Fibroblast of lung (primary cell): ENCODE measurements around the gene C4orf50. TPM values are rescaled to one million over a fixed set of nuclear protein-coding genes. Genes with fewer than 3 reads are reported as not detected.
"Not testable (repeated sequence)": the region's sequence is repeated elsewhere in the genome, so short reads cannot be mapped to it uniquely, and the experiment has no call there.

Experiments
- DNase-seq, 2 donors: peaks; one replicate each; pipeline versions ENCODE4 v3.0.0 to v3.0.0-alpha.2; 2010; ENCODE audit warnings: low read depth in 2 of 2
- H2AFZ ChIP-seq: 2 replicates; pipeline ENCODE4 v1.5.1; 2012; ENCODE audit warnings: low read length, control low read depth, inconsistent platforms
- H3K27ac ChIP-seq: 2 replicates; pipeline ENCODE4 v1.5.1; 2011; ENCODE audit warnings: low read length, control low read depth; ENCODE audit not compliant: insufficient read depth
- H3K27me3 ChIP-seq: 2 replicates; pipeline ENCODE4 v1.5.1; 2011; ENCODE audit warnings: mild to moderate bottlenecking, low read length; ENCODE audit not compliant: control insufficient read depth, insufficient read depth
- H3K36me3 ChIP-seq: 2 replicates; pipeline ENCODE4 v1.5.1; 2011; ENCODE audit warnings: low read length; ENCODE audit not compliant: control insufficient read depth, insufficient read depth
- H3K4me1 ChIP-seq: 2 replicates; pipeline ENCODE4 v1.5.1; 2011; ENCODE audit warnings: low read length; ENCODE audit not compliant: control insufficient read depth, insufficient read depth; ENCODE audit errors: extremely low read depth
- H3K4me2 ChIP-seq: 2 replicates; pipeline ENCODE4 v1.5.1; 2011; ENCODE audit warnings: low read length, control low read depth; ENCODE audit not compliant: insufficient read depth; ENCODE audit errors: extremely low read depth
- H3K4me3 ChIP-seq, 4 experiments: fragments of 200-600 bp in 1 of 4; sonication (generic) in 1 of 4; replicated peaks in 1 of 4; 2 replicates each; pipeline ENCODE4 v1.5.1; 2011 to 2016; ENCODE audit warnings: low read length in 4 of 4, low read depth in 3 of 4, mild to moderate bottlenecking in 3 of 4, control low read depth in 2 of 4, inconsistent platforms in 1 of 4, mixed read lengths in 1 of 4; ENCODE audit not compliant: insufficient read depth in 1 of 4; ENCODE audit errors: control extremely low read depth in 1 of 4
- H3K79me2 ChIP-seq: 2 replicates; pipeline ENCODE4 v1.5.1; 2012; ENCODE audit warnings: mild to moderate bottlenecking, low read length, inconsistent platforms; ENCODE audit not compliant: control insufficient read depth, insufficient read depth
- H3K9ac ChIP-seq: 2 replicates; pipeline ENCODE4 v1.5.1; 2011; ENCODE audit warnings: mild to moderate bottlenecking, low read length, control low read depth; ENCODE audit not compliant: insufficient read depth
- H3K9me3 ChIP-seq: 2 replicates; pipeline ENCODE4 v1.5.1; 2012; ENCODE audit warnings: low read depth, low read length; ENCODE audit not compliant: control insufficient read depth, insufficient read depth
- H4K20me1 ChIP-seq: 2 replicates; pipeline ENCODE4 v1.5.1; 2011; ENCODE audit warnings: low read length; ENCODE audit not compliant: control insufficient read depth, insufficient read depth; ENCODE audit errors: extremely low read depth
- EZH2 ChIP-seq: IDR thresholded peaks from 2 replicates; pipeline ENCODE4 v1.5.1; 2012; ENCODE audit warnings: low read length, control low read depth, mild to moderate bottlenecking; ENCODE audit errors: missing control alignments
- polyA plus RNA-seq, 2 donors: library from polyadenylated mRNA; depleted of rRNA in 1 of 2; stranded (reverse) in 1 of 2; unstranded in 1 of 2; fragments of >200 nt; gene quantifications; 2 replicates each; pipeline ENCODE4 v1.2.1, GENCODE V29; 2011 to 2012; ENCODE audit warnings: missing spikeins in 1 of 2
- total RNA-seq: library from RNA; depleted of rRNA; stranded (reverse); fragments of >200 nt; gene quantifications from 2 replicates; pipeline ENCODE4 v1.2.1, GENCODE V29; 2014
- TF ChIP-seq, protein P1 (sequence below), 2 donors: IDR thresholded peaks in 1 of 2; conservative IDR thresholded peaks in 1 of 2; 1 replicate in 1 of 2; 2 replicates in 1 of 2; pipeline ENCODE4 v1.5.1; 2011 to 2012; ENCODE audit warnings: low read length in 2 of 2, control low read depth in 1 of 2, inconsistent platforms in 1 of 2, low read depth in 1 of 2, mild to moderate bottlenecking in 1 of 2

Gene C4orf50
- total and polyA plus RNA-seq, 2 donors (not counting 1 experiment from before 2014, with no cell fraction given): not detected

DNA sequence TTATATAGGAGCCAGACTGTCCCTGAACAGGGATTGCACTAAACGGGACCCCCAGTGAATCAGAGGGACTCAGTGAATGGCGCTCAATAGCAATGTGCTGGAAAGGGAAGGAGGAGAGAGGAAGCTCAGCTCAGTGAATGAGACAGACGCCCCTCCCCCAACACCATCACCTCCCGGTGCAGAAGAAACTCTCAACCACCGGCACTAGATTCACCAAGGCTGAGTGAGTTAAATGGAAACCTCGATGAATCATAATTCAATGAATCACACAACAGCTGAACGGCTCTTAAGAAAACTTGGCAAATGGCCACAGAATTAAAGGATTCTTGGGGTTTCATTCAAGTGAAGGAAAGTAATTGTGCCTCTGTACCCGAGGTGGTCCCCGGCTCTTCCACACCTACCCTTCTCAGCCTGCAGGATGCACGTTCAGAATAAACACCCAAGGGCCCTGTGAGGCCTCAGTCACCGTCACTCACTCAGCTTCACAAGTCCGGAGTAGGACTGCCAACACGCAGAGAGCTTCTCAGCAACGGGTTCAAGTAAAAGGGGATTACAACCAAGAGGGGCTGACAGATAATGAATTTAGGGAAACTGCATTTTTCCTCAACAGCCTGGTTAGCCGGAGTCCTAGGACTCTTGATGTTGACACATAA lies 154.6 kb downstream of the C4orf50 start:
- H3K79me2 ChIP-seq: no peaks in the 10 kb centered on the region
- H3K27me3 ChIP-seq: no peaks in the 10 kb centered on the region
- no peak overlapping the region for H3K9ac ChIP-seq
- no peaks in the 10 kb centered on the region for H3K9me3 ChIP-seq
- no peak overlapping the region for H2AFZ ChIP-seq
- no peaks in the 10 kb centered on the region for H4K20me1 ChIP-seq
- H3K36me3 ChIP-seq: no peaks in the 10 kb centered on the region
- DNase-seq: peak; percentile 88 to 98
- no peak overlapping the region for H3K4me2 ChIP-seq
- H3K27ac ChIP-seq: no peak overlapping the region
- H3K4me3 ChIP-seq: no peak overlapping the region
- TF ChIP-seq, protein P1, sequence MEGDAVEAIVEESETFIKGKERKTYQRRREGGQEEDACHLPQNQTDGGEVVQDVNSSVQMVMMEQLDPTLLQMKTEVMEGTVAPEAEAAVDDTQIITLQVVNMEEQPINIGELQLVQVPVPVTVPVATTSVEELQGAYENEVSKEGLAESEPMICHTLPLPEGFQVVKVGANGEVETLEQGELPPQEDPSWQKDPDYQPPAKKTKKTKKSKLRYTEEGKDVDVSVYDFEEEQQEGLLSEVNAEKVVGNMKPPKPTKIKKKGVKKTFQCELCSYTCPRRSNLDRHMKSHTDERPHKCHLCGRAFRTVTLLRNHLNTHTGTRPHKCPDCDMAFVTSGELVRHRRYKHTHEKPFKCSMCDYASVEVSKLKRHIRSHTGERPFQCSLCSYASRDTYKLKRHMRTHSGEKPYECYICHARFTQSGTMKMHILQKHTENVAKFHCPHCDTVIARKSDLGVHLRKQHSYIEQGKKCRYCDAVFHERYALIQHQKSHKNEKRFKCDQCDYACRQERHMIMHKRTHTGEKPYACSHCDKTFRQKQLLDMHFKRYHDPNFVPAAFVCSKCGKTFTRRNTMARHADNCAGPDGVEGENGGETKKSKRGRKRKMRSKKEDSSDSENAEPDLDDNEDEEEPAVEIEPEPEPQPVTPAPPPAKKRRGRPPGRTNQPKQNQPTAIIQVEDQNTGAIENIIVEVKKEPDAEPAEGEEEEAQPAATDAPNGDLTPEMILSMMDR (conservative IDR thresholded peaks at IDR 0.05 in 1 of 2, IDR thresholded peaks at IDR 0.05 in 1 of 2; ENCODE audit: low read depth in 1 of 2, low read length in 2 of 2): no peak
- no peak for TF ChIP-seq EZH2
- H3K4me1 ChIP-seq: no peaks in the 10 kb centered on the region

GRCh38 chr4:5858020-5858769 lies 160.0 kb downstream of the C4orf50 start:
- no peak for TF ChIP-seq EZH2
- TF ChIP-seq, protein P1 (conservative IDR thresholded peaks at IDR 0.05 in 1 of 2, IDR thresholded peaks at IDR 0.05 in 1 of 2; ENCODE audit: low read depth in 1 of 2, low read length in 2 of 2): no peak

GRCh38 chr4:5857199-5857598 lies 161.0 kb downstream of the C4orf50 start:
- no peaks in the 10 kb centered on the region for H3K4me1 ChIP-seq
- H3K36me3 ChIP-seq: no peaks in the 10 kb centered on the region
- H3K27me3 ChIP-seq: no peaks in the 10 kb centered on the region
- H3K79me2 ChIP-seq: no peaks in the 10 kb centered on the region
- no peaks in the 10 kb centered on the region for H3K9me3 ChIP-seq
- no peak overlapping the region for H3K4me3 ChIP-seq
- no peak overlapping the region for H3K4me2 ChIP-seq
- H4K20me1 ChIP-seq: no peaks in the 10 kb centered on the region
- TF ChIP-seq, protein P1 (conservative IDR thresholded peaks at IDR 0.05 in 1 of 2, IDR thresholded peaks at IDR 0.05 in 1 of 2; ENCODE audit: low read depth in 1 of 2, low read length in 2 of 2): no peak
- no peak for TF ChIP-seq EZH2
- no peak overlapping the region for H3K27ac ChIP-seq
- no peak for DNase-seq
- no peak overlapping the region for H3K9ac ChIP-seq
- H2AFZ ChIP-seq: no peak overlapping the region

More at GRCh38 chr4:5858020-5858769, 160.0 kb downstream of the C4orf50 start:
- Histone ChIP-seq H2AFZ (no peak overlapping the region), H3K79me2 (no peaks in the 10 kb centered on the region), H3K4me1 (no peaks in the 10 kb centered on the region), H3K9ac (no peak overlapping the region), H3K36me3 (no peaks in the 10 kb centered on the region), H3K9me3 (no peaks in the 10 kb centered on the region), H3K27ac (no peak overlapping the region), H3K4me2 (no peak overlapping the region), H4K20me1 (no peaks in the 10 kb centered on the region), H3K4me3 (no peak overlapping the region), H3K27me3 (no peaks in the 10 kb centered on the region)
- no peak for DNase-seq

- H3K27ac ChIP-seq, H3K9ac ChIP-seq, H2AFZ ChIP-seq, H3K36me3 ChIP-seq, DNase-seq, H4K20me1 ChIP-seq, H3K4me1 ChIP-seq, H3K4me2 ChIP-seq, H3K27me3 ChIP-seq, H3K4me3 ChIP-seq, H3K79me2 ChIP-seq, H3K9me3 ChIP-seq: not testable (repeated sequence)
Measured at GRCh38 chr4:5856362-5856761, 161.9 kb downstream of the C4orf50 start.
